Mammary epithelial cell (primary cell): ENCODE results near the gene NUCB1.
"Not testable (repeated sequence)": the region's sequence is repeated elsewhere in the genome, so short reads cannot be mapped to it uniquely, and the experiment has no call there.

Source experiments
- EZH2 ChIP-seq: IDR thresholded peaks from 2 replicates; pipeline ENCODE4 v1.6.1; 2012; ENCODE audit warnings: low read length, inconsistent platforms, borderline replicate concordance
- TF ChIP-seq, protein P1 (sequence below), 2 donors: IDR thresholded peaks in 1 of 2; conservative IDR thresholded peaks in 1 of 2; 2 replicates each; pipeline ENCODE4 v1.5.1; 2011 to 2012; ENCODE audit warnings: inconsistent platforms in 2 of 2, low read length in 2 of 2, mild to moderate bottlenecking in 2 of 2, control low read depth in 1 of 2, low read depth in 1 of 2; ENCODE audit not compliant: insufficient read depth in 1 of 2; ENCODE audit errors: extremely low read depth in 1 of 2

DNA sequence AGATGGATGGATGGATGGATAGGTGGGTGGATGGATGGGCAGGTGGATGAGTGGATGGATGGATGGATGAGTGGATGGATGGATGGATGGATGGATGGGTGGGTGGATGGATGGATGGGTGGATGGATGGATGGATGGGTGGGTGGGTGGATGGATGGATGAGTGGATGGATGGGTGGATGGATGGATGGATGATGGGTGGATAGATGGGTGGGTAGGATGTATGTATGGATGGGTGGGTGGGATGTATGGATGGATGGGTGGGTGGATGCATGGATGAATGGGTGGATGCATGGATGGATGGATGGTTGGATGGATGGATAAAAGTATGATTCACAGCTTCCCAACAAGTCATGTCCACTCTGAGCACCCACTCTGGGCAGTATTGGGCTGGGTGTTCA, 3.7 kb downstream of the NUCB1 start:
- TF ChIP-seq, protein P1, sequence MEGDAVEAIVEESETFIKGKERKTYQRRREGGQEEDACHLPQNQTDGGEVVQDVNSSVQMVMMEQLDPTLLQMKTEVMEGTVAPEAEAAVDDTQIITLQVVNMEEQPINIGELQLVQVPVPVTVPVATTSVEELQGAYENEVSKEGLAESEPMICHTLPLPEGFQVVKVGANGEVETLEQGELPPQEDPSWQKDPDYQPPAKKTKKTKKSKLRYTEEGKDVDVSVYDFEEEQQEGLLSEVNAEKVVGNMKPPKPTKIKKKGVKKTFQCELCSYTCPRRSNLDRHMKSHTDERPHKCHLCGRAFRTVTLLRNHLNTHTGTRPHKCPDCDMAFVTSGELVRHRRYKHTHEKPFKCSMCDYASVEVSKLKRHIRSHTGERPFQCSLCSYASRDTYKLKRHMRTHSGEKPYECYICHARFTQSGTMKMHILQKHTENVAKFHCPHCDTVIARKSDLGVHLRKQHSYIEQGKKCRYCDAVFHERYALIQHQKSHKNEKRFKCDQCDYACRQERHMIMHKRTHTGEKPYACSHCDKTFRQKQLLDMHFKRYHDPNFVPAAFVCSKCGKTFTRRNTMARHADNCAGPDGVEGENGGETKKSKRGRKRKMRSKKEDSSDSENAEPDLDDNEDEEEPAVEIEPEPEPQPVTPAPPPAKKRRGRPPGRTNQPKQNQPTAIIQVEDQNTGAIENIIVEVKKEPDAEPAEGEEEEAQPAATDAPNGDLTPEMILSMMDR (conservative IDR thresholded peaks at IDR 0.05 in 1 of 2, IDR thresholded peaks at IDR 0.05 in 1 of 2; ENCODE audit: extremely low read depth in 1 of 2, insufficient read depth in 1 of 2, low read depth in 1 of 2, low read length in 2 of 2), result not testable (repeated sequence)
- TF ChIP-seq EZH2, result not testable (repeated sequence)
